ENCODE data around the gene SLFN11. TPM values are rescaled to one million over a fixed set of nuclear protein-coding genes. Genes with fewer than 3 reads are reported as not detected.
"Not testable (repeated sequence)": the region's sequence is repeated elsewhere in the genome, so short reads cannot be mapped to it uniquely, and the experiment has no call there.

The SLFN11 gene
- total RNA-seq, 1 experiment from 2014 or later = 28.5 TPM

GRCh38 chr17:35312346-35312745 lies 61.1 kb downstream of the SLFN11 start:
- no peak for DNase-seq (ENCODE audit: extremely low read depth, low read depth)

GRCh38 chr17:35309345-35309744 lies 64.1 kb downstream of the SLFN11 start:
- not testable (repeated sequence) for DNase-seq (ENCODE audit: extremely low read depth, low read depth)

Small RNAs within 50 kb of the gene (small RNA-seq; reads per million reads assigned to genes)
- 0 reads per million in 2 experiments for gene AC060766.3
- 0 reads per million in 2 experiments for gene AC060766.5

Other genes with a start within 250 kb of the SLFN11 start
- 26.4 and 27.0 TPM in 2 replicates for gene NLE1, start 231.3 kb downstream of the SLFN11 start, total RNA-seq (2014; rRNA removed; shearing (Covaris generic))
- 0.02 TPM in 1 of 2 replicates, not detected in the other for gene UNC45B, start 225.8 kb downstream of the SLFN11 start, total RNA-seq (2014; rRNA removed; shearing (Covaris generic))
- gene SLC35G3, start 179.2 kb downstream of the SLFN11 start, total RNA-seq (2014; rRNA removed; shearing (Covaris generic)) = not detected in 2 replicates
- 57.6 and 68.5 TPM in 2 replicates for gene SLFN5, start 130.5 kb downstream of the SLFN11 start, total RNA-seq (2014; rRNA removed; shearing (Covaris generic))
- gene SLFN12, start 58.9 kb upstream of the SLFN11 start, total RNA-seq (2014; rRNA removed; shearing (Covaris generic)) = not detected in 2 replicates
- 1.0 and 2.0 TPM in 2 replicates for gene SLFN13, start 75.1 kb upstream of the SLFN11 start, total RNA-seq (2014; rRNA removed; shearing (Covaris generic))
- gene SLFN12L, start 164.1 kb upstream of the SLFN11 start, total RNA-seq (2014; rRNA removed; shearing (Covaris generic)) = not detected in 2 replicates
- not detected in 2 replicates for gene SLFN14, start 187.2 kb upstream of the SLFN11 start, total RNA-seq (2014; rRNA removed; shearing (Covaris generic))
- 8.9 and 9.0 TPM in 2 replicates for gene PEX12, start 204.9 kb upstream of the SLFN11 start, total RNA-seq (2014; rRNA removed; shearing (Covaris generic))
- gene AP2B1, start 213.7 kb upstream of the SLFN11 start, total RNA-seq (2014; rRNA removed; shearing (Covaris generic)) = 77.8 and 82.8 TPM in 2 replicates

All from NCI-H460 (cell line).